HEK293 (cell line): ENCODE measurements around the gene RPL36.
A peak's percentile ranks its signal among the peaks of the same experiment; 100 is the strongest.

Experiments used
- CTCF ChIA-PET: fragments of 350-600 bp; formaldehyde crosslinking; extraction: SDS; loops from one replicate; lab custom pipeline; 2021; ENCODE audit warnings: antibody characterized with exemption; lab: Yijun Ruan, JAX
- POLR2A ChIA-PET: fragments of 300-600 bp; formaldehyde crosslinking; extraction: SDS; loops from one replicate; lab custom pipeline; 2020; ENCODE audit warnings: antibody characterized with exemption, inconsistent platforms; lab: Yijun Ruan, JAX
- H3K27ac ChIP-seq: fragments of 200-500 bp; sonication (Bioruptor generic); 2 replicates; pipeline ENCODE4 v1.5.1; 2014; ENCODE audit warnings: low read depth, low read length, control low read depth, inconsistent platforms; ENCODE audit errors: extremely low read depth
- H3K36me3 ChIP-seq, 2 experiments: fragments of 200-500 bp in 1 of 2; sonication (Bioruptor generic) in 1 of 2; 1 replicate in 1 of 2; 2 replicates in 1 of 2; pipeline ENCODE4 v1.5.1; 2014 to 2017; ENCODE audit warnings: inconsistent platforms in 2 of 2, low read length in 2 of 2; ENCODE audit not compliant: control insufficient read depth in 2 of 2, insufficient read depth in 1 of 2
- H3K4me1 ChIP-seq: fragments of 200-500 bp; sonication (Bioruptor generic); 2 replicates; pipeline ENCODE4 v1.5.1; 2014; ENCODE audit warnings: mild to moderate bottlenecking, low read length, inconsistent platforms; ENCODE audit not compliant: control insufficient read depth, insufficient read depth
- H3K4me3 ChIP-seq: 2 replicates; pipeline ENCODE4 v1.5.1; 2011; ENCODE audit warnings: low read depth, mild to moderate bottlenecking, control low read depth, low read length, moderate library complexity
- H3K9me3 ChIP-seq: fragments of 200-500 bp; sonication (Bioruptor generic); 2 replicates; pipeline ENCODE4 v1.5.1; 2014; ENCODE audit warnings: low read depth, low read length, inconsistent platforms; ENCODE audit not compliant: control insufficient read depth, insufficient read depth
- GLIS1 ChIP-seq: fragments of 450-650 bp; formaldehyde crosslinking; IDR thresholded peaks from 2 replicates; pipeline ENCODE4 v1.5.1; 2016; ENCODE audit warnings: missing biosample characterization, missing genetic modification characterization
- HOXC10 ChIP-seq: sonication (generic); formaldehyde crosslinking; IDR thresholded peaks from 2 replicates; pipeline ENCODE4 v1.8.1; 2023; ENCODE audit warnings: mild to moderate bottlenecking, missing genetic modification reagents
- KLF10 ChIP-seq: fragments of 450-650 bp; IDR thresholded peaks from 2 replicates; pipeline ENCODE4 v1.5.1; 2018; ENCODE audit warnings: missing biosample characterization, mild to moderate bottlenecking, missing genetic modification characterization
- KLF9 ChIP-seq: fragments of 450-650 bp; formaldehyde crosslinking; IDR thresholded peaks from 2 replicates; pipeline ENCODE4 v1.5.1; 2016; ENCODE audit warnings: missing biosample characterization, missing genetic modification characterization, low read depth
- PRDM10 ChIP-seq: fragments of 450-650 bp; formaldehyde crosslinking; IDR thresholded peaks from 2 replicates; pipeline ENCODE4 v1.5.1; 2016; ENCODE audit warnings: missing biosample characterization, missing genetic modification characterization
- SALL2 ChIP-seq: fragments of 450-650 bp; formaldehyde crosslinking; IDR thresholded peaks from 2 replicates; pipeline ENCODE4 v1.5.0; 2017; ENCODE audit warnings: missing biosample characterization, mild to moderate bottlenecking, missing genetic modification characterization, borderline replicate concordance
- SCRT2 ChIP-seq: fragments of 450-650 bp; formaldehyde crosslinking; IDR thresholded peaks from 2 replicates; pipeline ENCODE4 v1.5.1; 2016; ENCODE audit warnings: missing biosample characterization, missing genetic modification characterization
- SP3 ChIP-seq: fragments of 450-650 bp; formaldehyde crosslinking; IDR thresholded peaks from 2 replicates; pipeline ENCODE4 v1.5.1; 2016; ENCODE audit warnings: missing biosample characterization, missing genetic modification characterization
- WT1 ChIP-seq: fragments of 450-650 bp; formaldehyde crosslinking; IDR thresholded peaks from 2 replicates; pipeline ENCODE4 v1.5.1; 2016; ENCODE audit warnings: missing biosample characterization, missing genetic modification characterization
- ZFHX2 ChIP-seq: fragments of 450-650 bp; formaldehyde crosslinking; conservative IDR thresholded peaks from 2 replicates; pipeline ENCODE4 v1.5.1; 2016; ENCODE audit warnings: missing biosample characterization, missing genetic modification characterization
- ZFP3 ChIP-seq: fragments of 450-650 bp; formaldehyde crosslinking; IDR thresholded peaks from 2 replicates; pipeline ENCODE4 v1.5.1; 2016; ENCODE audit warnings: low read depth, missing biosample characterization, missing genetic modification characterization
- ZNF155 ChIP-seq: fragments of 450-650 bp; formaldehyde crosslinking; IDR thresholded peaks from 2 replicates; pipeline ENCODE4 v1.5.1; 2016; ENCODE audit warnings: missing biosample characterization, missing genetic modification characterization
- ZNF2 ChIP-seq: fragments of 450-650 bp; formaldehyde crosslinking; IDR thresholded peaks from 2 replicates; pipeline ENCODE4 v1.5.1; 2016; ENCODE audit warnings: missing biosample characterization, missing genetic modification characterization
- ZNF239 ChIP-seq: fragments of 450-650 bp; formaldehyde crosslinking; IDR thresholded peaks from 2 replicates; pipeline ENCODE4 v1.5.1; 2016; ENCODE audit warnings: missing biosample characterization, missing genetic modification characterization
- ZNF394 ChIP-seq: fragments of 450-650 bp; formaldehyde crosslinking; IDR thresholded peaks from 2 replicates; pipeline ENCODE4 v1.5.1; 2016; ENCODE audit warnings: missing biosample characterization, missing genetic modification characterization, mild to moderate bottlenecking, moderate library complexity, borderline replicate concordance
- ZNF48 ChIP-seq: fragments of 450-650 bp; formaldehyde crosslinking; IDR thresholded peaks from 2 replicates; pipeline ENCODE4 v1.5.1; 2016; ENCODE audit warnings: missing biosample characterization, missing genetic modification characterization
- ZNF488 ChIP-seq: fragments of 450-650 bp; formaldehyde crosslinking; IDR thresholded peaks from 2 replicates; pipeline ENCODE4 v1.5.1; 2016; ENCODE audit warnings: missing biosample characterization, missing genetic modification characterization
- ZNF513 ChIP-seq: fragments of 450-650 bp; IDR thresholded peaks from 2 replicates; pipeline ENCODE4 v1.5.1; 2018; ENCODE audit warnings: missing biosample characterization, missing genetic modification characterization
- ZNF521 ChIP-seq: fragments of 450-650 bp; formaldehyde crosslinking; IDR thresholded peaks from 2 replicates; pipeline ENCODE4 v1.5.1; 2017; ENCODE audit warnings: missing biosample characterization, mild to moderate bottlenecking, missing genetic modification characterization
- ZNF529 ChIP-seq: fragments of 450-650 bp; formaldehyde crosslinking; IDR thresholded peaks from 2 replicates; pipeline ENCODE4 v1.5.1; 2017; ENCODE audit warnings: missing genetic modification characterization, missing biosample characterization; ENCODE audit not compliant: insufficient replicate concordance
- ZNF645 ChIP-seq: fragments of 450-650 bp; formaldehyde crosslinking; IDR thresholded peaks from 2 replicates; pipeline ENCODE4; 2016; ENCODE audit warnings: missing biosample characterization, missing genetic modification characterization
- ZNF701 ChIP-seq: fragments of 450-650 bp; formaldehyde crosslinking; IDR thresholded peaks from 2 replicates; pipeline ENCODE4 v1.5.1; 2016; ENCODE audit warnings: missing biosample characterization, missing genetic modification characterization
- ZNF777 ChIP-seq: fragments of 450-650 bp; formaldehyde crosslinking; IDR thresholded peaks from 2 replicates; pipeline ENCODE4 v1.5.1; 2017; ENCODE audit warnings: missing biosample characterization, missing genetic modification characterization, borderline replicate concordance
- ZNF792 ChIP-seq: fragments of 450-650 bp; formaldehyde crosslinking; IDR thresholded peaks from 2 replicates; pipeline ENCODE4 v1.5.1; 2016; ENCODE audit warnings: missing biosample characterization, missing genetic modification characterization
- ZXDB ChIP-seq: fragments of 450-650 bp; formaldehyde crosslinking; IDR thresholded peaks from 2 replicates; pipeline ENCODE4 v1.5.1; 2016; ENCODE audit warnings: missing biosample characterization, missing genetic modification characterization
- TF ChIP-seq, protein P1 (sequence below): fragments of 450-650 bp; formaldehyde crosslinking; conservative IDR thresholded peaks from 2 replicates; pipeline ENCODE4 v1.5.1; 2016; ENCODE audit warnings: low read depth, missing biosample characterization, missing genetic modification characterization

The RPL36 gene

DNA sequence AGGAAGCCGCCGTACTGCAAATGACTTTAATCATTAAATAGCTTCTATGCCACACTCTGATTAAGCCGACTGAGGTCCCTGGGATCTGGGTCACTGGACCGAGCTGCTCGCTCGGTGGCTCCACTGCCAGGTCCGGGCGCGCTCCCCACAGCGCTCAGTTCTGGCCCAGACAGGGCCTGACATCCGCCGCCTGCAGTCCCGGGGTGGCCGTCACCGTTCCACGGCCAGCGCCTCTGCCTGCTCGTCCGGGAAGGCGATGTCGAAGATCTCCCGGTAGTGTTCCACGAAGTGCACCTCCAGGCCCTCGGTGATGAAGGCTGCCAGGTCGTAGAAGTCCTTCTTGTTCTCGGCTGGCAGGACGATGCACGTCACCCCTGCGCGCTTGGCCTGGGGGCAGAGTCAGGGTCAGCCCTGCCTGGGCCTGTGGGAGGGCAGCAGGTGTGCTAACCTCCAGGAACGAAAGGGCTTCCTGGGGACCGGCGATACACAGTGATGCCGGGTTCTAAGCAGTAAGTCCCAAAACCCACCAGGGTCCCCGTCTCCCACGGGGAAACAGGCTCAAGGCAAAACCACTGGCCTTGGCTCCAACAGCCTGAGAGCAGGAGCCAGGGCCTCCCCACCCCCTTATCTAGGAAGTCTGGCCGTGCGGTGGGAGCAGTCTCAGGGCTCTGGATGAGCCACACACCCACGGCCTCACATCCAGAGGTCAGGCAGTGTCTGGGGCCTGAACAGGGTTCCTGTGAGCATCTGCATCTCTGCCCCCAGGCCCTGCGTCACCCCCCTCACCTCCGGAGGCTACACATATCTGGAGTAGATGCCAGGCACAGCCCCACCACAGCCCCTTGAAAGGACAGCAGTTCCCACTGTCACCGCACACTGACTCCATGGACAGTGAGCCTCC, 2.0 kb downstream of the RPL36 start:
- peaks cover 5 to 68% of the 10 kb centered on the region in 2 experiments; a peak in 2 of 3 replicates for H3K36me3 ChIP-seq
- peak overlapping the region; percentile 100 for H3K27ac ChIP-seq
- H3K4me3 ChIP-seq, result peak overlapping the region; percentile 97
- no peaks in the 10 kb centered on the region for H3K9me3 ChIP-seq
- no peaks in the 10 kb centered on the region; the same call in 1 of the 2 replicates for H3K4me1 ChIP-seq
- ChIA-PET CTCF (interaction anchor here (0.6 to 1.3 kb wide), 4 partner anchors 10 to 47 kb away, joined by 3 to 4 read pairs (median 3); no protein-coding TSS in a partner anchor), POLR2A (interaction anchor here (0.6 to 3.7 kb wide), 6 partner anchors 15 to 644 kb away, joined by 3 to 62 read pairs (median 4); partner anchors contain the start of genes CATSPERD, LONP1, SAFB and SAFB2)
- peak; percentile 51; the same call in 1 of the 2 replicates for TF ChIP-seq ZNF2 (tag by site-specific recombination)
- no peak for TF ChIP-seq ZNF521 (tag by site-specific recombination)
- TF ChIP-seq WT1 (tag by site-specific recombination), result no peak
- TF ChIP-seq KLF10 (tag by site-specific recombination), result no peak
- TF ChIP-seq SCRT2, result peak; percentile 29; the same call in 1 of the 2 replicates
- TF ChIP-seq ZNF394, result no peak
- TF ChIP-seq ZNF488, result no peak
- TF ChIP-seq ZNF239, result no peak
- no peak for TF ChIP-seq ZNF777 (tag by site-specific recombination)
- TF ChIP-seq SP3, result no peak
- no peak for TF ChIP-seq KLF9 (tag by site-specific recombination)
- TF ChIP-seq ZNF792 (tag by site-specific recombination), result 0 out of 2 replicates have a peak, but pooled peaks have one; percentile 13
- no peak for TF ChIP-seq ZNF645 (tag by site-specific recombination)
- TF ChIP-seq ZNF48 (tag by site-specific recombination), result no peak
- no peak for TF ChIP-seq HOXC10 (CRISPR knock-in tag)
- TF ChIP-seq ZNF155 (tag by site-specific recombination), result no peak
- no peak for TF ChIP-seq GLIS1 (tag by site-specific recombination)
- no peak for TF ChIP-seq PRDM10 (tag by site-specific recombination)
- TF ChIP-seq ZFHX2 (tag by site-specific recombination), result peak; percentile 59; the same call in 1 of the 2 replicates
- no peak for TF ChIP-seq SALL2 (tag by site-specific recombination)
- peak; percentile 50; the same call in 1 of the 2 replicates for TF ChIP-seq ZNF513 (tag by site-specific recombination)
- no peak for TF ChIP-seq ZNF529 (tag by site-specific recombination)
- TF ChIP-seq, protein P1, sequence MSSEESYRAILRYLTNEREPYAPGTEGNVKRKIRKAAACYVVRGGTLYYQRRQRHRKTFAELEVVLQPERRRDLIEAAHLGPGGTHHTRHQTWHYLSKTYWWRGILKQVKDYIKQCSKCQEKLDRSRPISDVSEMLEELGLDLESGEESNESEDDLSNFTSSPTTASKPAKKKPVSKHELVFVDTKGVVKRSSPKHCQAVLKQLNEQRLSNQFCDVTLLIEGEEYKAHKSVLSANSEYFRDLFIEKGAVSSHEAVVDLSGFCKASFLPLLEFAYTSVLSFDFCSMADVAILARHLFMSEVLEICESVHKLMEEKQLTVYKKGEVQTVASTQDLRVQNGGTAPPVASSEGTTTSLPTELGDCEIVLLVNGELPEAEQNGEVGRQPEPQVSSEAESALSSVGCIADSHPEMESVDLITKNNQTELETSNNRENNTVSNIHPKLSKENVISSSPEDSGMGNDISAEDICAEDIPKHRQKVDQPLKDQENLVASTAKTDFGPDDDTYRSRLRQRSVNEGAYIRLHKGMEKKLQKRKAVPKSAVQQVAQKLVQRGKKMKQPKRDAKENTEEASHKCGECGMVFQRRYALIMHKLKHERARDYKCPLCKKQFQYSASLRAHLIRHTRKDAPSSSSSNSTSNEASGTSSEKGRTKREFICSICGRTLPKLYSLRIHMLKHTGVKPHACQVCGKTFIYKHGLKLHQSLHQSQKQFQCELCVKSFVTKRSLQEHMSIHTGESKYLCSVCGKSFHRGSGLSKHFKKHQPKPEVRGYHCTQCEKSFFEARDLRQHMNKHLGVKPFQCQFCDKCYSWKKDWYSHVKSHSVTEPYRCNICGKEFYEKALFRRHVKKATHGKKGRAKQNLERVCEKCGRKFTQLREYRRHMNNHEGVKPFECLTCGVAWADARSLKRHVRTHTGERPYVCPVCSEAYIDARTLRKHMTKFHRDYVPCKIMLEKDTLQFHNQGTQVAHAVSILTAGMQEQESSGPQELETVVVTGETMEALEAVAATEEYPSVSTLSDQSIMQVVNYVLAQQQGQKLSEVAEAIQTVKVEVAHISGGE (tag by site-specific recombination), result no peak
- TF ChIP-seq ZNF701 (tag by site-specific recombination), result no peak
- peak; percentile 12; the same call in 1 of the 2 replicates for TF ChIP-seq ZXDB
- TF ChIP-seq ZFP3 (tag by site-specific recombination), result no peak
